Natural killer cell (primary cell): ENCODE measurements around the gene FADS2. TPM values are rescaled to one million over a fixed set of nuclear protein-coding genes. Genes with fewer than 3 reads are reported as not detected.

ENCODE experiments used
- ATAC-seq, 3 donors: fragments of 150-1000 bp in 2 of 3; fragments of 200-7000 bp in 1 of 3; cut with Tn5 transposase; 1 replicate in 1 of 3; 2 replicates in 2 of 3; pipeline ENCODE4 v1.10.0; 2021; ENCODE audit warnings: mild to moderate bottlenecking in 2 of 3, moderate library complexity in 2 of 3
- DNase-seq, 2 donors: peaks; one replicate each; pipeline versions ENCODE4 v3.0.0 to v3.0.0-alpha.2; 2013 to 2021; ENCODE audit warnings: mixed read lengths in 1 of 2
- H3K27ac ChIP-seq: one replicate; pipeline ENCODE4 v1.5.1; 2013; ENCODE audit warnings: mild to moderate bottlenecking, low read length
- H3K27me3 ChIP-seq: one replicate; pipeline ENCODE4 v1.6.1; 2013; ENCODE audit warnings: low read length; ENCODE audit not compliant: control insufficient read depth, insufficient read depth
- H3K36me3 ChIP-seq: one replicate; pipeline ENCODE4 v1.6.1; 2013; ENCODE audit warnings: low read length; ENCODE audit not compliant: control insufficient read depth, insufficient read depth
- H3K4me1 ChIP-seq: one replicate; pipeline ENCODE4 v1.6.1; 2013; ENCODE audit warnings: low read length; ENCODE audit not compliant: control insufficient read depth, insufficient read depth
- H3K4me3 ChIP-seq: one replicate; pipeline ENCODE4 v1.5.1; 2013; ENCODE audit warnings: low read length
- H3K9me3 ChIP-seq: one replicate; pipeline ENCODE4 v1.6.1; 2013; ENCODE audit warnings: low read length; ENCODE audit not compliant: control insufficient read depth, insufficient read depth
- H3K27ac Mint-ChIP-seq, 2 donors: one replicate each; pipeline ENCODE4 v1.8.0; 2022; ENCODE audit warnings: mild to moderate bottlenecking in 2 of 2, mixed read lengths in 2 of 2, moderate library complexity in 1 of 2
- H3K27me3 Mint-ChIP-seq, 2 donors: one replicate each; pipeline ENCODE4 v1.8.0; 2022; ENCODE audit warnings: low read depth in 2 of 2, mixed read lengths in 2 of 2
- H3K36me3 Mint-ChIP-seq: one replicate; pipeline ENCODE4 v1.8.0; 2022; ENCODE audit warnings: mixed read lengths
- H3K4me1 Mint-ChIP-seq, 2 donors: one replicate each; pipeline ENCODE4 v1.8.0; 2022; ENCODE audit warnings: mixed read lengths in 2 of 2
- H3K4me3 Mint-ChIP-seq: one replicate; pipeline ENCODE4 v1.8.0; 2022; ENCODE audit warnings: mild to moderate bottlenecking, moderate library complexity, mixed read lengths
- H3K9me3 Mint-ChIP-seq, 2 donors: one replicate each; pipeline ENCODE4 v1.8.0; 2022; ENCODE audit warnings: mixed read lengths in 2 of 2
- CTCF ChIP-seq: fragments of 200-600 bp; IDR thresholded peaks from one replicate; pipeline ENCODE4 v1.8.0; 2022; ENCODE audit warnings: antibody characterized with exemption
- WGBS: methylation state at CpG from one replicate; pipeline ENCODE4 v1.1.7; 2013; ENCODE audit warnings: missing lambda C conversion rate; ENCODE audit not compliant: insufficient coverage; 5-methylcytosine and 5-hydroxymethylcytosine counted together
- intact Hi-C: fragments of 100-400 bp; cut with micrococcal nuclease; formaldehyde crosslinking; loops from one replicate; pipeline ENCODE4 v1.14.2; 2022
- total RNA-seq, 4 donors: library from RNA; stranded (reverse); fragments of 120-200 nt in 1 of 4; gene quantifications; one replicate each; pipeline versions ENCODE4 v1.2.3 to v1.2.4, GENCODE V29; 2013 to 2022

FADS2 gene
- total RNA-seq, 3 donors from 2014 or later (not counting 1 experiment from before 2014, with no cell fraction given) = 30.4 to 52.7 (median 34.4) TPM

GRCh38 chr11:61916737-61917333 is 88.7 kb downstream of the FADS2 start:
- H3K4me1 Mint-ChIP-seq = peaks cover 5 to 15% of the 10 kb centered on the region in 2 donors
- no peak for TF ChIP-seq CTCF
- no peak overlapping the region for H3K27ac Mint-ChIP-seq
- H3K27me3 Mint-ChIP-seq = peaks cover 38 to 59% of the 10 kb centered on the region in 2 donors
- Histone ChIP-seq H3K4me3 (no peak overlapping the region), H3K36me3 (no peaks in the 10 kb centered on the region), H3K27me3 (peaks cover 16% of the 10 kb centered on the region), H3K4me1 (peaks cover 12% of the 10 kb centered on the region), H3K27ac (no peak overlapping the region), H3K9me3 (no peaks in the 10 kb centered on the region)
- DNase-seq (peak in 1 of 2 donors; percentile 12), ATAC-seq (peak in 1 of 3 donors; percentile 15)
- no peaks in the 10 kb centered on the region for H3K9me3 Mint-ChIP-seq
- H3K36me3 Mint-ChIP-seq = no peaks in the 10 kb centered on the region
- H3K4me3 Mint-ChIP-seq = no peak overlapping the region
- WGBS = 7% methylated on average over 31 of the region's 32 CpGs
- intact Hi-C loops = no loop called here

Other genes starting within 250 kb of the FADS2 start
- gene SYT7, start 247.2 kb upstream of the FADS2 start, total RNA-seq = under 1 TPM in 1 of 3 donors, not detected in 2; 0.07 TPM
- gene DAGLA, start 147.9 kb upstream of the FADS2 start, total RNA-seq = under 1 TPM; 0.18 to 0.48 (median 0.38) TPM
- 10 to 100 TPM in 1 of 3 donors, 1 to 10 TPM in 2; 4.9 to 15.3 (median 7.3) TPM for gene MYRF, start 75.7 kb upstream of the FADS2 start, total RNA-seq
- 10 to 100 TPM; 64.4 to 69.3 (median 66.1) TPM for gene TMEM258, start 35.7 kb upstream of the FADS2 start, total RNA-seq
- gene FEN1, start 35.4 kb upstream of the FADS2 start, total RNA-seq = 10 to 100 TPM; 14.2 to 17.8 (median 17.5) TPM
- 10 to 100 TPM in 2 of 3 donors, 1 to 10 TPM in 1; 9.3 to 17.2 (median 10.2) TPM for gene FADS1, start 11.3 kb upstream of the FADS2 start, total RNA-seq
- gene FADS3, start 63.2 kb downstream of the FADS2 start, total RNA-seq = 10 to 100 TPM; 10.8 to 17.8 (median 11.5) TPM
- not detected for gene RAB3IL1, start 89.3 kb downstream of the FADS2 start, total RNA-seq
- 1 to 10 TPM in 2 of 3 donors, under 1 TPM in 1; 0.32 to 2.0 (median 1.4) TPM for gene BEST1, start 122.1 kb downstream of the FADS2 start, total RNA-seq
- gene FTH1, start 139.3 kb downstream of the FADS2 start, total RNA-seq = 1,000 to 10,000 TPM; 1,067 to 1,951 (median 1,796) TPM